GM21447 (cell line): Measurements from ENCODE around the gene ZNF219.

Source experiments
- ATAC-seq: cut with Tn5 transposase; IDR thresholded peaks from one replicate; pipeline ENCODE4 v1.9.1; 2021; ENCODE audit not compliant: unreplicated experiment

ZNF219 gene

DNA sequence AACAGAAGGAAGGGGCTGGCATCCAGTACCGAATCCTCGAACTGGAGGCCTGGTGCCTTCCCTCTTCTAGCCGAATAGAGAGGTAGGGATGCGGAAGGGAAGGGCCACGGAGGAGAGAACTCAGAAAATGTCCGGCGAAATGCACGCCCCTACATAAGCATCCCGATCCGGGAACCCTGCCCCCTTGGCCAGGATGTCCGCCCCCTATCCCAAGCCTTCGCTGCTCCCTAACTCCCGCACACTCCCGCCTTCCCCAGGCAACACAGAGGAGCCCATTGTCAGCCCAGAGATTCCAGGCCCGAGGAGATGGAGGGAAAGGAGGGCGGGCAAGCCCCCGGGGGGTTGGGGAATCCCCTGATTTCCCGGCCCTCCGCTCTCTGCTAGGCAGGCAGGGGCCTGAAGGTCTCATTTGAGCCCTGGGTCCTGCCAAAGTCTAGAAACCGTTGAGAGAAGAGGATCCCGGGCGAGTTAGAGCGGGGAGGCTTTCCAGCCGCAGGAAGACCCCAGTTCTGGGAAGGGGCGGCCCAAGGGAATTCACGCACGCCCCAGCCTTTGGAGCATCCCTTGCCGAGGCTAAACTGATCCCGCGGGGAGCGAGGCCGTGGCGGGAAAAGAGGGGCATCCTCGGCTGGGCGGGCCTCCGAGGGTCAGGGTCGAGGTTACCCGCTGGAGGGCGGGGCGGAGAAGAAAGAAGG lies 28.9 kb downstream of the ZNF219 start:
- ATAC-seq, result no peak

- no peak for ATAC-seq
These were observed 29.7 kb downstream of the ZNF219 start for GRCh38 chr14:21068521-21069387.

GRCh38 chr14:21066882-21067502 lies 31.5 kb downstream of the ZNF219 start:
- no peak for ATAC-seq

DNA sequence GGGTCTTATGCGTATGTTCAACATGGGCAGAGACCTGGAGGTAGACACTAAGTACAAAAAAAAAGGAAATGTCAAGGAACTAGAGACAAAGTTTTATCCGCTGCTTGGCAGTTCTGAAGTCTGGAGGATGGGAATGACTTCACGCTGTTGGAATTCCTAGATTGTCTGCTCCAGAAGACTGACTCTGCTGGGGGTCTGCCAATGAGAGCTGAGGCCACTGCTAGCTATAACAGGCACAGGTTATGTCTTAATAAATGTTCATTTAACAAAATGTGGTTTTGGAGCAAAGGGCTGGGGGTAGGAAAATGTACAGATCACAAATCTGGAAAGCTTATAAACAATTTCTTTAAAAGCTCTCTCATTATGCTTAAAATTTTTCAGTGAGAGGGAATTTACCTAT lies 35.0 kb downstream of the ZNF219 start:
- no peak for ATAC-seq

GRCh38 chr14:21061347-21061668 lies 37.1 kb downstream of the ZNF219 start:
- no peak for ATAC-seq

DNA sequence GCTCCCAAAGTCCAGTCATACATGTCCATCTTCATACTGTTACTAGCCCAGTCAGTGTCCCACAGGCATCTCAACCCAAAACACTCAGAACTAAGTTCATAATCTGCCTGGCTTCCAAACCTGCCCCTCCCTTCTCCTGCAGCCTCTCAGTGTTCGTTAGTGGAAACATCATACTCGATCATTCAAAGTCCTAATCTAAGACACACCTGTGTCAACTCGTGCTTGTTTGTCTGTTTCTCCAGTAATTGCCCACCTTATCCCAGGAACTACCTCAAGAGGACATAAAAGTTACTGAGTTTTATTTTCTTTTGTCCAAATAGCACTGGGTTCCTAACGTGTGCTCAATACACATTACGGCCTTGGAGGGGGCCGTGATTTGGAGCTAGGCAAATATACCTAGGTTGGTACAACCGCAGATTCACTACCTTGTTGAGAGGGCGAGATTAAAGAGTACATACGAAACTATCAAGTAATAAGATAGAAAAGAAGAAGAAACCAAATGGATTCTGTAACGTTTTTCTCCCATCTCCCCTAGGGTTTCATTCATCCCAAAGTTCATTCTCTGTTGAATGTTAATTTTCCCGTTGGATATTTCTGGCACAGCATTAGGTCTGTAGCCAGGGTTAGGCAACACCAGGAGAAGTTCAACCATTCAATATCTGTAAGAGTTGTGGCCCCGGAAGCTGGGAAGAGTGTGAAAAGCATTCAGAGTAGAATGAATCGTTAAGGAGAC lies 37.7 kb downstream of the ZNF219 start:
- no peak for ATAC-seq

GRCh38 chr14:21059842-21060613 lies 38.4 kb downstream of the ZNF219 start:
- ATAC-seq, result no peak

DNA sequence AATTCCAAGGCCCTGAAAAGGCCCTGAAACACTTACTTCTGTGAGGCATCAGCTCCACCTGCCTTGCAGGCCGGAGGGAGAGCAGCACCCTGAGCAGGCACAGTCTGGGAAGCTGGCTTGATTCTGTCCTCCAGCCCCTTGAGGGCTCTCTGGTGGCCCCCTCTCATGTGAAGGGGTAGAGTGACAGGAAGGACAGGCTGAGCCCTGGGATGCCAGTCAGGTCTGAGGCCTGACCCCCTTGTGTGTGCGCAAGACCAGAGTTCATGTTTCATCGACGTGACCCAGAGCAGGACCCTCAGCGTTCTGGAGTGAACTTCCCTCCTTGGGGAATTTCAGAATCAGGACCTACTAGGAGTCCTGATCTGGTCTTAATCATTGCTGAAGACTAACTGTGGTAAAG lies 39.6 kb downstream of the ZNF219 start:
- no peak for ATAC-seq

GRCh38 chr14:21057803-21058675 lies 40.4 kb downstream of the ZNF219 start, which contains the start of gene RNASE8:
TSS of gene RNASE8 (plus strand) at chr14:21057822. CDS start at chr14:21057893, 71 bp downstream.
- ATAC-seq, result no peak

DNA sequence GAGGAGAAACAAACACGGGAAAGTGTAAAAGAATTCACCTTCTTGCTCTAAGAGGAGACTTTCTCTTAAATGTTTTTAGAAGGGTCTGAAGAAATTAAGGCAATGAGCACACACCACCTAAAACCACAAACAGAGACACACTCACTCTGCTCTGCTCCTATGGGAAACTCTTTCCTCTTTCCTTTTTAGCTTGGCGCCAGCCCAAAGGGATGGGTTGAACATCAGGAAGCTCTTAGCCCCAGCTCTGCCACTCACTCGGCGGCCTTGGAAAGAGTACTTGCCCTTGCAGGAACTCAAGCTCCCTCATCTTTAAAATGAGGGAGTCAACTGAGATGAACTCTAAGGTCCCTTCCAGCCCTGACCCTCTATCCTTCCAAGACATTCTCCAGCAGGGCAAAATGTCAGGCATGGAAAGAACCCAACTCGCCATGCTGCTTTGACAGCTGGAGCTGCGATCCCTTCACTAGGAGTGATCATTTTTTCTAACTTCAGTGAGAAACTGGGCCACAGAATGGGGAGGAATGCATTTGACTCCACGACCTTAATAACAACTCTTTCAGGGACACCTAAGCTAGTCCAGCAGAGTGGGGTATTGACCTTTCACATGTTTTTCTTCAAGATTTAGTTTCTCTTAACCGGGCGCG lies 41.8 kb downstream of the ZNF219 start:
- ATAC-seq, result no peak

- ATAC-seq, result no peak
These were observed 42.9 kb downstream of the ZNF219 start for GRCh38 chr14:21055432-21056117.

- ATAC-seq, result no peak
These were observed 43.7 kb downstream of the ZNF219 start for GRCh38 chr14:21054768-21055145.

DNA sequence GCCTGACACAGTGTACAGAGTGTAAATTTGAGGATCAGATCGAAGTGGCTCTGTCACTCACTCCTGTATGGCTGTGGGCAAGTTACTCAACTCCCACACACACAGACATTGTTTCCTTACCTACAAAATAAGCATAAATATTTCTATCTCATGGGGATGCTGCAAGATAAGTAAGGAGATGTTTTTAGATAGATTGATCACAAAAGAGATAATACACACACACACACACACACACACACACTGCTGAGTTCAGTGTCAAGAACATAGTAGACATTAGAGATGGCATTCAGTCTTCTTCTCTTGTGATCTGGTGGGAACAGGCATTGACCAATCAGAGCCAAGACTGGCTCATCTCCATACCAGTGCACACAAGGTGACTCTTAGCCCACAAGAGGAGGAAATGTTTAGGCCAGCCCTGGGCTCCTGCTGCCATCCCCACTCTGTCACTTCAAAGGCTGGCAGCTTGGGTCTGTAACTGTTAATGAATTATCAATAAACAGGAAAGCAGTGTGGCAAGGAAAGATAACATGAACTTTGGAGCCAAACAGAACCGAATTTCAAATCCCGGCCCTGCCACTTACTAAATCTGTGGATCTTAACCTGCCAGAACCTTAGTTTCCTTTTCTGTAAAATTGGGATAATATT lies 44.2 kb downstream of the ZNF219 start:
- no peak for ATAC-seq

- no peak for ATAC-seq
These were observed 45.0 kb downstream of the ZNF219 start for GRCh38 chr14:21053184-21054122.

DNA sequence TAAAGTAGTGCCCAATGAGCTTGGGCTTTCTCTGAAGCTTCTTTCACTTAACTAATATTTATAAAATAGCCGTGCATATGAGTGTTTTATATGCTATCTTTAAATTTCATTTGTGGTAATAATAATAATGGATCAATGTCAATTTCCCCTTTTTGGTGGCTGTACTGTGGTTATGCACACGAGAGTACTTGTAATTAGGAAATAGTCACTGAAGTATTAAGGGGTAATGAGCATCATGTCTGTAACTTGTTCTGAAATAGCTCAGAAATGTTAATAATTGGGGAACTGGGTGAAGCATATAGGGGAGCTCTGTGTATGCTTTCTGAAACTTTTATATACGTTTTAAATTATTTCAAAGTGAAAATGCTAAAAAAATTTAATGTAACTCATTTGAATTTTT lies 47.9 kb downstream of the ZNF219 start:
- no peak for ATAC-seq

GRCh38 chr14:21049271-21049673 lies 49.2 kb downstream of the ZNF219 start:
- ATAC-seq, result no peak

DNA sequence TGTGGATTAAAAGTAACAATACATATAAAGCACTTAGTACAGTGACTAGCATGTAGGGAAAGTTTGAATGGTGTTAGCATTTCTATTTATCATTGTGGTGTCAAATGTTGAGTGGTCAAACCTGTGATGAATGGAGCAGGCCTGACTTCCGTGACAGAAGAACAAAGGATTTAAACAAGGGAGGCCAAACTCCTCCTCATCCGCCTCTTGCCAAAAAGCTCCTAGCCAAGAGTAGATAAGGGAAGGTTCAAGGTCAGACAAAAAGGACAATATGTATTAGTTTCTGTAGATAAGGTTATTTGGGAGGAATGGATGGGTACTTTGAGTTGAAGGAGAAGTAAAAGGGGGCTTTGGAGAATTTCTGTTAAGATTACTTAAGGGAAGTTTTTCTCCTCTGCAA lies 49.8 kb downstream of the ZNF219 start:
- ATAC-seq, result no peak
